HG03064 (cell line): ENCODE measurements around the gene ZGPAT.

ENCODE experiments used
- ATAC-seq: cut with Tn5 transposase; IDR thresholded peaks from one replicate; pipeline ENCODE4 v1.9.1; 2021; ENCODE audit warnings: low read depth; ENCODE audit not compliant: unreplicated experiment

Gene ZGPAT

DNA sequence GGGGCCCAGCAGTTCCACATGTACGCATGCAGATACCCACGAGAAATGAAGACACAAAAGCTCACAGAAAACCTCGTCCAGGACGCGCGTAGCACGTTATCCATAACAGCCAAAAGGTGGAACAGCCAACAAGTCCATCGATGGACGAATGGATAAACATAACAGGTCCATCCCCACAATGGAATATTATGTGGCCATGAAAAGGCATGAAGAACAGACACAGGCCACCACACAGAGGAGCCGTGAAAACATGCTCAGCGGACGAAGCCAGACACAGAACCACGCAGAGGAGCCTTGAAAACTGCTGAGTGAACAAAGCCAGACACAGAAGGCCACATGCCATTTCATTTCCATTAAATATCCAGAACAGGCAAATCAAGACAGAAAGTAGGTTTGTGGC is 69.8 kb downstream of the ZGPAT start:
- no peak for ATAC-seq

DNA sequence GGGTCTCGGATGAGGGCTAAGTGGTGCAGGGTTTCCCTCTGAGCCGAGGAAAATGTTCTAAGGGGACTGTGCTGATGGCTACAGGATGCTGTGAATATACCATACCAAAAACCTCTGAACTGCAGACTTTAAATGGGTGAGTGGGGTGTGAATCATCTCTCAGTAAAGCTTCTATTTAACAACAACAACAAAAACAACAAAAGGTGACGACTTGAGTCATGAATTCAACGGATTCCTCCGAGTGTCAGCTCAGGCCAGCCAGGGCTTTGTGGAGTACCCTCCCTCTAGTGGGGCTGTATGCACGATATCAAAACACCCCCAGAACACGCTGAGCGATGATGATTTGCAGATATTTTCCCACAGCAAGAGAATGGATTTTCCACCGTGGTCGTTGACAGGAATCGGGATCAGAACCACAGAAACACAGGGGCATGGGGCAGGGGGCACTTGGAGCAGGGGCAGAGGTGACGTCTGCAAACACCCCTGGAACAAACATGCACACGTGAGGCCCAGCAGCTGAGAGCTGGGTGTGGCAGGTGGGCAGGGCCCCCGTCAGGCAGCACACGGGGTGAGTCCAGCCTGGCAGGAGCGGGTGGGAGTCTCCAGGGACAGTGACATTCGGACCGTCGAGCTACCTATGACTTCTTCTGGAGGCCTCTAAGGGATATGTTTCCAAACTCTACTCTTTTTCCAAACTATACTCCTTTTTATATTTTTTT is 70.4 kb downstream of the ZGPAT start:
- ATAC-seq = no peak

DNA sequence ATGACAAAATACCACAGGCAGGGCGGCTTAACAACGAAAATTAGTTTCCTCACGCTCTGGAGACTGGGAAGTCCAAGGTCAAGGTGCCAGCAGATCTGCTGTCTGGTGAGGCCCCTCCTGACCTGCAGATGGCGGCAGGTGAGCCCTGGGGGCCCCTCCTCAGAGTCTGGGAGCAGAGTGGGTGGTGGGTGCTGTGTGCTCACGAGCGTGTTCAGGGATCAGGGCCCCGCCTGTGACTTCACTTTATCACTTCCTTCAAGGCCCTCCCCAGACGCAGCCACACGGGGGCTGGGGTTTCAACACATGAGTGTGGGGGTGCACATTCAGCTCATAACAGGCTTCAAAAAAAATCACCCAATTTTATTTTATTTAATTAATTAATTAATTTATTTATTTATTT is 71.0 kb downstream of the ZGPAT start:
- ATAC-seq = no peak

DNA sequence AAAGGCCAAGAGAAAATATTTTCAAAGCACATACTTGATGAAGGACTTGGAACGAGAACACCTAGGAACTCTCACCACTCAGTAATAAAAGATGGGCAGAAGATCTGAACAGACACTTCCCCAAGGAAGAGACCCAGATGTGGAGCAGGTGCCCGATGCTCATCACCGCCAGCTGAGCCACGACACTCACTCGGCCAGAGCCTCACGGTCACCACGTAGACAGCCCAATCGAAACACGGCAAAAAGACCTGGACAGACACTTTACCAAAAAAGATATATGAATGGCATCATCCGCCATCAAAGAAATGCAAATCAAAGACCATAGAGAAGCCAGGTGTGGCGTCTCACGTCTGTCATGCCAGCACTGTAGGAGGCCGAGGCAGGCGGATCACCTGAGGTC is 73.3 kb downstream of the ZGPAT start:
- no peak for ATAC-seq

DNA sequence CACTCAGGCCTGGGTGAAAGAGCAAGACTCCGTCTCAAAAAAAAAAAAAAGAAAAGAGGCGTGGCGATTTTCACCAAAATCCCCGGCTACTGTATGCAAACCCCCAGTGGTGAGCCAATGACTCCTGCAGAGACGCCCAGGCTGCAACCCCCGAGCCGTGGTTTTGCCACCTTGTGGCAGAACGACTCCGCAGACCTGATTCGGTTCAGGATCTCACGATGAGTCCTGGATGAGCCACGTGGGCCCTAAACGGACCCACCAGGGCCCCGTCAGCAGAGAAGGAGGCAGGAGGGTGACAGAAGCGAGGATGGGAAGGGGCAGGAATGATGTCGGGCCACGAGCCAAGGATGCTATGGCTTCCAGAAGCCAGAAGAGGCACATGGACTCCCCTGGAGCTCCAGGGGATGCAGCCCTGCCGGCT is 74.2 kb downstream of the ZGPAT start:
- no peak for ATAC-seq

DNA sequence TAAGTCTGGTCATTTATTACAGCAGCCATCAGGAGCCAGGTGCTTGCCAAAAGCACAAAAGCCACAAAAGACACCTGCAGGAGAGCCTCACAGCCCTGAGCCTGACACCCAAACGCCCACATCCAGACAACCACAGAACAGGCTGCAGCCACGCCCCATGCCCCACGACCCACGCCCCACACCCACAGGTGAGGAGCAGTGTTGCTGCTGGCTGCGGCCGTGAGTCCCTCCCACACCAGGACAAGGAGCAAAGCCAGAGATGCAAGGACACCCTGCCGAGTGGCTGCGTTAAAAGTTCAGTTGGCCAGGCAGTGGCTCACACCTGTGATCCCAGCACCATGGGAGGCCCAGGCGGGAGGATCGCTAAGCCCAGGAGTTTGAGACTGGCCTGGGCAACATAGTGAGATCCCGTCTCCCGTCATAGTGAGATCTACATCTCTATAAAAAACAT is 74.7 kb downstream of the ZGPAT start:
- ATAC-seq = no peak

DNA sequence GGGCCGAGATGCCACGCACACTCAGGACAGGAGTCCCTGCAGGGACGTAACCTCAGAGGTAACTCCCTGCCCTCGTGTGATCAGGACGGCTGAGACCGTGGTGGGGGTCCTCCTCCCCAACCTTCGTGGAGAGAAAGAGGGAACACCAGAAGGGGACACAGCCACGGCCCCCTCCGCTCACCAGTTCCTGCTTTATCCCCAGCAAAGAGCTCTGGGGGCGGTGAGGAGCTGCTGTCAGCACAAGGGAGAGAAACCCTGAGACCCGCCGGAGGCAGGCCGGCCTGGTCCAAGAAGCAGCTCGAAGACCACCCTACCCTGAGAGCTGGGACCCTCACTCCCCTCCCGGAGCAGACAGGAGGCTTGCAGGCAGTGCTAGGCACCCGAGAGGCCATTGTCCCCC is 76.1 kb downstream of the ZGPAT start:
- ATAC-seq = no peak

DNA sequence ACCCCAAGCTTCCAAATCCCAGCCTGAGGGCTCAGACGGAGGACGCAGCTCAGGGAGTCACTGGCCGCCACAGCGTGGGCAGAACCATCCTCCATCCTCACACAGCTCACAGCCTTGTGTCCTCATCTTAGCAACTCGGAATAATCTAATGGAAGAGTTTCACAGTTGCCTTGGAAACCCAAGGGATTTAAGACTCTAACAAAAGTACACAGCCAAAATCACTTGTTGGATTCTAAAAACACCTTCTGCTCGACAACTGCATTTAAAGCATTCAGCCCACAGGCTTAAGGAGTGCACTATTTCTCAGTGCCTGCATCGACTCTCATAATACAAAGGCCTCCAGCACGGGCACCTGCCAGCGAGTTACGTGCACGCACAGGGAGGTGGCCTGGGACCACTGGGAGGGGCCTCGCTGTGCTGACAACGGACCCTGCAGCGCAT is 77.9 kb downstream of the ZGPAT start:
- no peak for ATAC-seq
